IMR-90 (cell line): ENCODE results near the gene ANP32B. TPM values are rescaled to one million over a fixed set of nuclear protein-coding genes. Genes with fewer than 3 reads are reported as not detected.

Experiments
- ATAC-seq: fragments of 200-7000 bp; cut with Tn5 transposase; 2 replicates; pipeline ENCODE4 v1.9.1; 2020; ENCODE audit warnings: low read depth, mild to moderate bottlenecking, moderate library complexity
- BruUV-seq: library from RNA; stranded (reverse); fragments of 400-500 nt; replicated peaks from 2 replicates; lab custom pipeline; 2021; lab: Mats Ljungman, UMichigan
- CTCF ChIA-PET: fragments of 300-600 bp; formaldehyde crosslinking; extraction: SDS; loops from one replicate; lab custom pipeline; 2021; ENCODE audit warnings: antibody characterized with exemption; lab: Yijun Ruan, JAX
- POLR2A ChIA-PET: fragments of 300-600 bp; sonication (Branson Sonifier 250); formaldehyde crosslinking; loops from one replicate; lab custom pipeline; 2022; ENCODE audit warnings: antibody characterized with exemption; ENCODE audit not compliant: unreplicated experiment; lab: Charles Lee
- DNase-seq: peaks from one replicate; pipeline ENCODE4 v3.0.0; 2013
- H2AFZ ChIP-seq: replicated peaks from 2 replicates; pipeline ENCODE3; 2013; ENCODE audit warnings: low read length, mild to moderate bottlenecking; ENCODE audit not compliant: poor library complexity
- H2AK5ac ChIP-seq: 2 replicates; pipeline ENCODE4 v1.6.1; 2013; ENCODE audit warnings: low read depth, low read length, inconsistent platforms
- H2AK9ac ChIP-seq: replicated peaks from 2 replicates; pipeline ENCODE3; 2013; ENCODE audit warnings: mild to moderate bottlenecking, low read depth, low read length, moderate library complexity; ENCODE audit not compliant: poor library complexity
- H2BK120ac ChIP-seq: 2 replicates; pipeline ENCODE4 v1.6.1; 2013; ENCODE audit warnings: low read depth, low read length, inconsistent platforms
- H2BK15ac ChIP-seq: 3 replicates; pipeline ENCODE4 v1.6.1; 2013; ENCODE audit warnings: low read depth, low read length, inconsistent platforms
- H2BK20ac ChIP-seq: 2 replicates; pipeline ENCODE4 v1.6.1; 2013; ENCODE audit warnings: low read depth, mild to moderate bottlenecking, inconsistent platforms, low read length, moderate library complexity
- H2BK5ac ChIP-seq: 2 replicates; pipeline ENCODE4 v1.6.1; 2013; ENCODE audit warnings: mild to moderate bottlenecking, low read depth, low read length, inconsistent platforms; ENCODE audit not compliant: poor library complexity, severe bottlenecking
- H3K14ac ChIP-seq: replicated peaks from 2 replicates; pipeline ENCODE4 v1.6.1; 2013; ENCODE audit warnings: low read depth, low read length, inconsistent platforms
- H3K18ac ChIP-seq: 2 replicates; pipeline ENCODE4 v1.6.1; 2013; ENCODE audit warnings: low read depth, low read length, control low read depth
- H3K23ac ChIP-seq: 2 replicates; pipeline ENCODE4 v1.6.1; 2013; ENCODE audit warnings: low read depth, low read length, inconsistent platforms
- H3K27ac ChIP-seq: 2 replicates; pipeline ENCODE4 v1.5.1; 2013; ENCODE audit warnings: mild to moderate bottlenecking, control low read depth, low read length; ENCODE audit not compliant: insufficient read depth
- H3K27me3 ChIP-seq: 2 replicates; pipeline ENCODE4 v1.6.1; 2013; ENCODE audit warnings: low read length; ENCODE audit not compliant: control insufficient read depth, insufficient read depth
- H3K36me3 ChIP-seq: 2 replicates; pipeline ENCODE4 v1.6.1; 2013; ENCODE audit warnings: low read length, mixed read lengths; ENCODE audit not compliant: control insufficient read depth, insufficient read depth
- H3K4ac ChIP-seq: 2 replicates; pipeline ENCODE4 v1.6.1; 2013; ENCODE audit warnings: low read depth, low read length, inconsistent platforms
- H3K4me1 ChIP-seq: 2 replicates; pipeline ENCODE4 v1.6.1; 2013; ENCODE audit warnings: low read length, mixed read lengths; ENCODE audit not compliant: control insufficient read depth, insufficient read depth
- H3K4me2 ChIP-seq: 2 replicates; pipeline ENCODE4 v1.6.1; 2013; ENCODE audit warnings: low read depth, mild to moderate bottlenecking, control low read depth, low read length, moderate library complexity
- H3K4me3 ChIP-seq: 2 replicates; pipeline ENCODE4 v1.5.1; 2013; ENCODE audit warnings: low read depth, mild to moderate bottlenecking, control low read depth, low read length, moderate library complexity; ENCODE audit not compliant: insufficient read depth
- H3K56ac ChIP-seq: 2 replicates; pipeline ENCODE4 v1.6.1; 2013; ENCODE audit warnings: low read length, inconsistent platforms; ENCODE audit not compliant: insufficient read depth; ENCODE audit errors: extremely low read depth
- H3K79me1 ChIP-seq, 2 experiments: 2 replicates each; pipeline ENCODE4 v1.6.1; 2013; ENCODE audit warnings: low read length in 2 of 2, inconsistent platforms in 1 of 2, low read depth in 1 of 2
- H3K9ac ChIP-seq: 2 replicates; pipeline ENCODE4 v1.6.1; 2013; ENCODE audit warnings: low read depth, low read length, control low read depth
- H3K9me1 ChIP-seq: 2 replicates; pipeline ENCODE4 v1.6.1; 2013; ENCODE audit warnings: low read length, inconsistent platforms; ENCODE audit not compliant: insufficient read depth
- H3K9me3 ChIP-seq: 2 replicates; pipeline ENCODE4 v1.6.1; 2013; ENCODE audit warnings: low read length; ENCODE audit not compliant: control insufficient read depth, insufficient read depth
- H4K20me1 ChIP-seq: 2 replicates; pipeline ENCODE4 v1.6.1; 2013; ENCODE audit warnings: low read length, inconsistent platforms; ENCODE audit not compliant: insufficient read depth
- H4K5ac ChIP-seq: 2 replicates; pipeline ENCODE4 v1.6.1; 2013; ENCODE audit warnings: mild to moderate bottlenecking, low read depth, low read length, control low read depth
- H4K8ac ChIP-seq, 2 experiments: 2 replicates each; pipeline ENCODE4 v1.6.1; 2013; ENCODE audit warnings: low read depth in 2 of 2, low read length in 2 of 2, control low read depth in 1 of 2, inconsistent platforms in 1 of 2
- H4K91ac ChIP-seq: 2 replicates; pipeline ENCODE4 v1.6.1; 2013; ENCODE audit warnings: low read depth, low read length, inconsistent platforms; ENCODE audit not compliant: insufficient read depth
- CEBPB ChIP-seq: IDR thresholded peaks from 2 replicates; pipeline ENCODE4 v1.6.1; 2012; ENCODE audit warnings: low read depth, low read length, improper control_type of control experiment
- RFX5 ChIP-seq: IDR thresholded peaks from 2 replicates; pipeline ENCODE4 v1.8.0; 2012; ENCODE audit warnings: low read depth, mild to moderate bottlenecking, low read length, moderate library complexity
- WGBS, 2 experiments: methylation state at CpG; one replicate each; pipeline versions ENCODE4 v1.1.5 to v1.1.7; 2013; ENCODE audit warnings: missing lambda C conversion rate in 2 of 2; ENCODE audit not compliant: insufficient read length in 1 of 2; ENCODE audit errors: extremely low coverage in 2 of 2; 5-methylcytosine and 5-hydroxymethylcytosine counted together
- dilution Hi-C: fragments of 300-500 bp; cut with HindIII; formaldehyde crosslinking; loops from one replicate; pipeline ENCODE4 v1.14.3; 2018; ENCODE audit warnings: low sequenced_read_pairs; ENCODE audit not compliant: unreplicated experiment
- in situ Hi-C: fragments of 300-500 bp; cut with MboI; formaldehyde crosslinking; loops from 3 replicates; pipeline ENCODE4 v1.14.3; 2019; ENCODE audit warnings: low sequenced_read_pairs, inconsistent platforms, mixed read lengths
- intact Hi-C: fragments of 100-400 bp; cut with micrococcal nuclease; formaldehyde crosslinking; loops from 2 replicates; pipeline ENCODE4 v1.10.0; 2022
- polyA plus RNA-seq, 3 experiments: library from polyadenylated mRNA; depleted of rRNA; stranded (reverse); fragments of >200 nt; gene quantifications; 2 replicates each; pipeline ENCODE4 v1.2.3, GENCODE V29; 2012; ENCODE audit warnings: low replicate concordance in 1 of 3
- total RNA-seq: library from RNA; depleted of rRNA; stranded (reverse); fragments of >200 nt; gene quantifications from 2 replicates; pipeline ENCODE4 v1.2.3, GENCODE V29; 2012

The ANP32B gene
- total and polyA plus RNA-seq, 2 of the 4 experiments (the other 2 are of a cell fraction), result 3.9 to 46.8 TPM

- CTCF ChIA-PET, result interaction anchor here (1.4 kb wide), 1 partner anchor 8 kb away, joined by 3 read pairs; no protein-coding TSS in a partner anchor
- Histone ChIP-seq H3K4me3 (no peak overlapping the region), H3K9ac (no peak overlapping the region), H2AK9ac (no peak overlapping the region), H3K4ac (no peak overlapping the region), H3K27ac (no peak overlapping the region), H3K4me1 (peaks cover 5% of the 10 kb centered on the region), H4K20me1 (peaks cover 44% of the 10 kb centered on the region), H4K91ac (no peak overlapping the region), H2BK5ac (no peak overlapping the region), H4K5ac (no peak overlapping the region), H2BK20ac (no peak overlapping the region), H2AFZ (no peak overlapping the region), H3K9me1 (peaks cover 8% of the 10 kb centered on the region), H3K4me2 (no peak overlapping the region; the same call in 1 of the 2 replicates), H3K23ac (no peak overlapping the region), H3K18ac (no peak overlapping the region), H4K8ac (no peak overlapping the region), H3K14ac (no peak overlapping the region), H3K36me3 (peaks cover 46% of the 10 kb centered on the region), H2AK5ac (no peak overlapping the region), H3K9me3 (no peaks in the 10 kb centered on the region), H2BK120ac (no peak overlapping the region), H3K56ac (no peak overlapping the region), H3K79me1 (peaks cover 66 to 83% of the 10 kb centered on the region in 2 experiments), H3K27me3 (no peaks in the 10 kb centered on the region), H2BK15ac (no peak overlapping the region)
- dilution Hi-C loops (no loop called here), intact Hi-C loops (no loop called here), in situ Hi-C loops (no loop called here)
- TF ChIP-seq CEBPB (peak; percentile 69), RFX5 (no peak)
- no TSS peak for BruUV-seq
- no CpG with 5 or more reads among the region's 5 CpGs for WGBS, 2 experiments
- ATAC-seq (peak; percentile 44; the same call in 1 of the 2 replicates), DNase-seq (peak; percentile 69)
- POLR2A ChIA-PET, result interaction anchor here (0.6 kb wide), 1 partner anchor 218 kb away, joined by 7 read pairs; no protein-coding TSS in a partner anchor
These were observed 23.1 kb downstream of the ANP32B start for GRCh38 chr9:98006127-98006796.
